K562 (cell line): ENCODE measurements around the gene ICAM1. TPM values are rescaled to one million over a fixed set of nuclear protein-coding genes. Genes with fewer than 3 reads are reported as not detected.
A peak's percentile ranks its signal among the peaks of the same experiment; 100 is the strongest.

Source experiments
- BMI1 ChIP-seq: fragments of 150-350 bp; IDR thresholded peaks from 2 replicates; pipeline ENCODE4 v1.6.1; 2014; ENCODE audit warnings: low read length
- CREM ChIP-seq: IDR thresholded peaks from 2 replicates; pipeline ENCODE4 v1.6.1; 2014; ENCODE audit warnings: antibody characterized with exemption, low read depth
- EGR1 ChIP-seq: fragments of 450-650 bp; conservative IDR thresholded peaks from 2 replicates; pipeline ENCODE4 v1.6.1; 2017; ENCODE audit warnings: mild to moderate bottlenecking
- ETV1 ChIP-seq: fragments of 450-650 bp; conservative IDR thresholded peaks from 2 replicates; pipeline ENCODE4 v1.6.1; 2016; ENCODE audit warnings: missing genetic modification characterization, control low read depth, low read depth, missing compliant biosample characterization
- GTF2A2 ChIP-seq: IDR thresholded peaks from 2 replicates; pipeline ENCODE4 v1.6.1; 2016; ENCODE audit warnings: mild to moderate bottlenecking, missing genetic modification characterization, missing compliant biosample characterization
- HMGN3 ChIP-seq: IDR thresholded peaks from 2 replicates; pipeline ENCODE4 v1.6.1; 2011; ENCODE audit warnings: borderline replicate concordance, low read depth, mild to moderate bottlenecking, mixed read lengths, low read length; ENCODE audit not compliant: insufficient read length; ENCODE audit errors: extremely low read depth
- KAT8 ChIP-seq: fragments of 450-650 bp; IDR thresholded peaks from 2 replicates; pipeline ENCODE4 v1.6.1; 2016; ENCODE audit warnings: low read depth, mild to moderate bottlenecking
- NFATC3 ChIP-seq: fragments of 450-650 bp; IDR thresholded peaks from 2 replicates; pipeline ENCODE4 v1.6.1; 2017; ENCODE audit warnings: mild to moderate bottlenecking
- NFE2L1 ChIP-seq: fragments of 450-650 bp; IDR thresholded peaks from 2 replicates; pipeline ENCODE4 v1.6.1; 2016; ENCODE audit warnings: missing genetic modification characterization, low read depth, mild to moderate bottlenecking, missing compliant biosample characterization, moderate library complexity, borderline replicate concordance
- PHTF2 ChIP-seq: fragments of 250-450 bp; sonication (Bioruptor Pico); IDR thresholded peaks from 2 replicates; pipeline ENCODE4 v1.5.0; 2021; ENCODE audit warnings: mild to moderate bottlenecking
- POLR2H ChIP-seq: IDR thresholded peaks from 2 replicates; pipeline ENCODE4 v1.6.1; 2016; ENCODE audit warnings: missing genetic modification characterization, low read depth, mild to moderate bottlenecking, control low read depth, missing compliant biosample characterization, moderate library complexity
- SNIP1 ChIP-seq: fragments of 450-650 bp; IDR thresholded peaks from 2 replicates; pipeline ENCODE4 v1.7.1; 2017; ENCODE audit warnings: low read depth, mild to moderate bottlenecking
- SRSF9 ChIP-seq: fragments of 200-400 bp; formaldehyde crosslinking; IDR thresholded peaks from 2 replicates; pipeline ENCODE4 v1.6.1; 2017; ENCODE audit warnings: low read depth, low read length, borderline replicate concordance
- TBP ChIP-seq: optimal IDR thresholded peaks from 2 replicates; pipeline ENCODE3; 2011; ENCODE audit warnings: low read depth, low read length, improper control_type of control experiment
- TCF7L2 ChIP-seq: fragments of 150-350 bp; IDR thresholded peaks from 2 replicates; pipeline ENCODE4 v1.6.1; 2016; ENCODE audit warnings: low read depth, mild to moderate bottlenecking, low read length, moderate library complexity
- TRIM24 ChIP-seq, 2 experiments: fragments of 450-650 bp; IDR thresholded peaks; 2 replicates each; pipeline ENCODE4 v1.6.1; 2016
- YY1 ChIP-seq, 3 experiments: IDR thresholded peaks; 2 replicates each; pipeline ENCODE4 v1.6.1; 2011; ENCODE audit warnings: low read length in 2 of 3, mild to moderate bottlenecking in 2 of 3, moderate library complexity in 2 of 3, borderline replicate concordance in 1 of 3, control low read depth in 1 of 3, low read depth in 1 of 3; ENCODE audit not compliant: insufficient read depth in 3 of 3, insufficient replicate concordance in 2 of 3, control insufficient read depth in 1 of 3, insufficient read length in 1 of 3; ENCODE audit errors: extremely low read depth in 1 of 3
- ZNF583 ChIP-seq: fragments of 250-450 bp; sonication (Bioruptor Pico); IDR thresholded peaks from 2 replicates; pipeline ENCODE4 v1.4.0; 2020
- ZNF77 ChIP-seq: fragments of 250-450 bp; sonication (Bioruptor Pico); IDR thresholded peaks from 2 replicates; pipeline ENCODE4 v1.5.0; 2020
- ZNF785 ChIP-seq: fragments of 250-450 bp; sonication (Bioruptor Pico); IDR thresholded peaks from 2 replicates; pipeline ENCODE4 v1.4.0; 2020; ENCODE audit warnings: mild to moderate bottlenecking
- polyA plus RNA-seq, 8 experiments: library from polyadenylated mRNA; depleted of rRNA in 4 of 8; stranded (reverse) in 5 of 8; unstranded in 3 of 8; fragments of >200 nt; fragmentation: Nextera tagmentation in 2 of 8; fragmentation: Illumina TruSeq in 1 of 8; extraction: Ambion mirVana in 2 of 8; extraction: Trizol in 1 of 8; gene quantifications; 2 replicates each; pipeline versions ENCODE4 v1.2.1 to v1.2.3, GENCODE V29; 2011 to 2014; ENCODE audit warnings: inconsistent platforms in 1 of 8, missing spikeins in 1 of 8
- total RNA-seq, 7 experiments: library from RNA; depleted of rRNA in 6 of 7; stranded (reverse); fragments of >200 nt in 6 of 7; fragmentation: Illumina TruSeq in 2 of 7; extraction: Trizol in 2 of 7; gene quantifications; 2 replicates each; pipeline versions ENCODE4 v1.2.1 to v1.2.3, GENCODE V29; 2011 to 2021; ENCODE audit warnings: low replicate concordance in 1 of 7
- TF ChIP-seq, protein P1 (sequence below): fragments of 450-650 bp; IDR thresholded peaks from 2 replicates; pipeline ENCODE4 v1.6.1; 2018; ENCODE audit not compliant: partially characterized antibody
- TF ChIP-seq, protein P2 (sequence below): fragments of 450-650 bp; formaldehyde crosslinking; IDR thresholded peaks from 2 replicates; pipeline ENCODE4 v1.4.0; 2022; ENCODE audit warnings: mild to moderate bottlenecking, moderate library complexity
- TF ChIP-seq, protein P3 (sequence below): sonication (generic); formaldehyde crosslinking; IDR thresholded peaks from 2 replicates; pipeline ENCODE4 v1.8.1; 2023; ENCODE audit warnings: mild to moderate bottlenecking, missing genetic modification reagents

The ICAM1 gene
- total and polyA plus RNA-seq, 9 of the 15 experiments (the other 6 are each of a cell fraction or from before 2014, with no cell fraction given), result 2.3 to 24.4 (median 13.4) TPM

DNA sequence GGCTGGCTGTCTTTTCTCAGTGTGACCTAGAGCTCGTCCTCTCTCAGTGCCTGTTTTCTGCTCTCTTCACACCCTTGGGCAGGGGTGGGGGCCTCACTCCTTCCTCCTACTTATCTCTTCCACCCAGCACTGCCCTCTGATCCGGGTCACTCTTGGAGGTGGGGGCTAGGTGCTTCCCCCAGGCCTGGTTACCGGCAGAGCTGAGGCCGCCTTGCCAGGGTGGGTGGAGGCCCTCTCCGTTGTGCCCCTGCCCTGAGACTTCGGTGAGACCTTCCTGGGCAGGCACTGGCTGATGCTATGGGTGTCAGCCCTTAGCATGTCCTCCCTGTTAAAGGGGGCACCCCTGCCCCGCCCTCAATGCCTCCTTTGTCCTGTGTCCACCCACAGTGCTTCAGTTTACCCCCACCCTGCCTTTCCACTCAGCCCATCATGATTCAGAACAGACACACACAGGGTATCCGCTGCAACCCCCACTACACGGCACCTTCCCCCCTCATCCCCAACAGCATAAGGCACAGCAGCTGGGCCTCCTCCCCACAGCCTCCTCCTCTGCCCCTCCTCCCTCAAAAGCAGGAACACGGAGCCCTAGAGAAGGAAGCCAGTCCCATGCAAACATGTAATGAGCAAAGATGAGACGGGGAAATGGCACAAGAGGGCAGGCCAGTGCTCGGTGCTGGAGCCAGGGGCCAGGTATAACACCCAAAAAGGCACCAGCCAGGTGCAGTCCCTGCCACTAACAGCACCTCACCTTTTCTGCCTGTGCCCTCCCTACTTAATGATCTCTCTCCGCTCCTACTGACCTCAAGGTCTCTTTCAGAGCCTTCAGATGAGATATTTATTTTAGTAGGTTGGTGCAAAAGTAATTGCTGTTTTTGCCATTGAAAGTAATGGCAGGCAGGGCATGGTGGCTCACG, 28.9 kb downstream of the ICAM1 start (continued):
- TF ChIP-seq, protein P1, sequence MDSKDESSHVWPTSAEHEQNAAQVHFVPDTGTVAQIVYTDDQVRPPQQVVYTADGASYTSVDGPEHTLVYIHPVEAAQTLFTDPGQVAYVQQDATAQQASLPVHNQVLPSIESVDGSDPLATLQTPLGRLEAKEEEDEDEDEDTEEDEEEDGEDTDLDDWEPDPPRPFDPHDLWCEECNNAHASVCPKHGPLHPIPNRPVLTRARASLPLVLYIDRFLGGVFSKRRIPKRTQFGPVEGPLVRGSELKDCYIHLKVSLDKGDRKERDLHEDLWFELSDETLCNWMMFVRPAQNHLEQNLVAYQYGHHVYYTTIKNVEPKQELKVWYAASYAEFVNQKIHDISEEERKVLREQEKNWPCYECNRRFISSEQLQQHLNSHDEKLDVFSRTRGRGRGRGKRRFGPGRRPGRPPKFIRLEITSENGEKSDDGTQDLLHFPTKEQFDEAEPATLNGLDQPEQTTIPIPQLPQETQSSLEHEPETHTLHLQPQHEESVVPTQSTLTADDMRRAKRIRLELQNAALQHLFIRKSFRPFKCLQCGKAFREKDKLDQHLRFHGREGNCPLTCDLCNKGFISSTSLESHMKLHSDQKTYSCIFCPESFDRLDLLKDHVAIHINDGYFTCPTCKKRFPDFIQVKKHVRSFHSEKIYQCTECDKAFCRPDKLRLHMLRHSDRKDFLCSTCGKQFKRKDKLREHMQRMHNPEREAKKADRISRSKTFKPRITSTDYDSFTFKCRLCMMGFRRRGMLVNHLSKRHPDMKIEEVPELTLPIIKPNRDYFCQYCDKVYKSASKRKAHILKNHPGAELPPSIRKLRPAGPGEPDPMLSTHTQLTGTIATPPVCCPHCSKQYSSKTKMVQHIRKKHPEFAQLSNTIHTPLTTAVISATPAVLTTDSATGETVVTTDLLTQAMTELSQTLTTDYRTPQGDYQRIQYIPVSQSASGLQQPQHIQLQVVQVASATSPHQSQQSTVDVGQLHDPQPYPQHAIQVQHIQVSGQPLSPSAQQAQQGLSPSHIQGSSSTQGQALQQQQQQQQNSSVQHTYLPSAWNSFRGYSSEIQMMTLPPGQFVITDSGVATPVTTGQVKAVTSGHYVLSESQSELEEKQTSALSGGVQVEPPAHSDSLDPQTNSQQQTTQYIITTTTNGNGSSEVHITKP, result peak; percentile 81
- TF ChIP-seq ZNF583 (CRISPR knock-in tag) (no peak), BMI1 (no peak), KAT8 (no peak), TCF7L2 (no peak), ETV1 (peak; percentile 57; the same call in 1 of the 2 replicates), TBP (peak; percentile 53), NFE2L1 (tag) (no peak), HMGN3 (peak; percentile 95), POLR2H (tag) (no peak), GTF2A2 (tag) (no peak), NFATC3 (no peak), ZNF77 (CRISPR knock-in tag) (no peak), TRIM24 (IDR thresholded peaks at IDR 0.05) (peak in 1 of 2 experiments; percentile 37; a peak in 1 of 4 replicates), EGR1 (peak; percentile 54), SNIP1 (no peak), YY1 (IDR thresholded peaks at IDR 0.05; ENCODE audit: borderline replicate concordance in 1 of 3, control insufficient read depth in 1 of 3, extremely low read depth in 1 of 3, insufficient read depth in 3 of 3, insufficient read length in 1 of 3, insufficient replicate concordance in 2 of 3, low read depth in 1 of 3, low read length in 2 of 3) (no peak), PHTF2 (no peak), CREM (peak; percentile 46), ZNF785 (CRISPR knock-in tag) (no peak), SRSF9 (no peak)
- TF ChIP-seq, protein P2, sequence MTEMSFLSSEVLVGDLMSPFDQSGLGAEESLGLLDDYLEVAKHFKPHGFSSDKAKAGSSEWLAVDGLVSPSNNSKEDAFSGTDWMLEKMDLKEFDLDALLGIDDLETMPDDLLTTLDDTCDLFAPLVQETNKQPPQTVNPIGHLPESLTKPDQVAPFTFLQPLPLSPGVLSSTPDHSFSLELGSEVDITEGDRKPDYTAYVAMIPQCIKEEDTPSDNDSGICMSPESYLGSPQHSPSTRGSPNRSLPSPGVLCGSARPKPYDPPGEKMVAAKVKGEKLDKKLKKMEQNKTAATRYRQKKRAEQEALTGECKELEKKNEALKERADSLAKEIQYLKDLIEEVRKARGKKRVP (CRISPR knock-in tag), result 0 out of 2 replicates have a peak, but pooled peaks have one; percentile 26
- TF ChIP-seq, protein P3, sequence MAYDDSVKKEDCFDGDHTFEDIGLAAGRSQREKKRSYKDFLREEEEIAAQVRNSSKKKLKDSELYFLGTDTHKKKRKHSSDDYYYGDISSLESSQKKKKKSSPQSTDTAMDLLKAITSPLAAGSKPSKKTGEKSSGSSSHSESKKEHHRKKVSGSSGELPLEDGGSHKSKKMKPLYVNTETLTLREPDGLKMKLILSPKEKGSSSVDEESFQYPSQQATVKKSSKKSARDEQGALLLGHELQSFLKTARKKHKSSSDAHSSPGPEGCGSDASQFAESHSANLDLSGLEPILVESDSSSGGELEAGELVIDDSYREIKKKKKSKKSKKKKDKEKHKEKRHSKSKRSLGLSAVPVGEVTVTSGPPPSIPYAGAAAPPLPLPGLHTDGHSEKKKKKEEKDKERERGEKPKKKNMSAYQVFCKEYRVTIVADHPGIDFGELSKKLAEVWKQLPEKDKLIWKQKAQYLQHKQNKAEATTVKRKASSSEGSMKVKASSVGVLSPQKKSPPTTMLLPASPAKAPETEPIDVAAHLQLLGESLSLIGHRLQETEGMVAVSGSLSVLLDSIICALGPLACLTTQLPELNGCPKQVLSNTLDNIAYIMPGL, result no peak
